ENCODE data around the gene ZNF33B.
"Not testable (repeated sequence)": the region's sequence is repeated elsewhere in the genome, so short reads cannot be mapped to it uniquely, and the experiment has no call there.

Gene ZNF33B

DNA sequence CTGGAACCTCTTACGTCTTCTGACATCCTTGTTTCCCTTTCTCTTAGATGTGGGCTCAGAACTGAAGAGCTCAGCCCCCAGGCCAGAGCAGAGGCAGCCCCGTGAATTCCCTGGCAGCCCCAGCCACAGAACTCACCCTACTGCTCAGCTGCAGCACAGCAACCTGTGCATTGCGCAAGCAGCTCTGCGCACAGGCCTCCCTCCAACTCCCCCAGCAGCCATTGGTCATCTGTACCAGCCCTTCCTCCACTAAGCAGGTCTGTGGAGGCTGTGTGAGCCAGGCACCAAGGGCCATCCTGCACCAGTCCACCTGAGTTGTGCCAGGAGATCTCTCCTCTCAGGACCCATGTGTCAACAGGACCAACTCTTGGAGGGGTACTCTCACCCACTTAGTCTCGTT, 54.5 kb downstream of the ZNF33B start:
- Mint-ChIP-seq H3K27ac (no peak overlapping the region), H3K36me3 (ENCODE audit: low read depth) (peaks cover 13% of the 10 kb centered on the region), H3K4me3 (no peak overlapping the region), H3K9me3 (peaks cover 36% of the 10 kb centered on the region), H3K27me3 (no peaks in the 10 kb centered on the region), H3K4me1 (ENCODE audit: low read depth) (no peaks in the 10 kb centered on the region)
- intact Hi-C loops (cut with micrococcal nuclease), result no loop called here

DNA sequence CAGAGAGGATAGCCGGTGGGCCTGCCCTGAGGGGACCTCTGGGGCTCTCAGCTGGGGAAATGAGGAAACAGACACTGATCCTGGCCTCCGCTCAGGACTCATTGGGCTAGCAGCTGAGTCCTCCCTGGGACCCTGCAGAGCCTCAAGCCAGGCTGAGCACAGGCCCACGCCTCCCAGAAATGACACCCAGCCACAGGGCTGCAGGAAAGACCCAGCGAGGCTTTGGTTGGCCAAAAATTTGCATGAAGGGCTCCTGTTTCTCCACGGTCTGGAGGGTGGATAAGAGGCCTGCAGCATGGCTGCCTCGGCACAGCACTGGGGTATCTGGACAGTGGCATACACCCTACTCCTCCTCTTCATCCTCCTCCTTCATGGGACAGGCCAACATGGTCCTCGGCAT, 60.4 kb downstream of the ZNF33B start:
- no peaks in the 10 kb centered on the region for H3K27me3 Mint-ChIP-seq
- peaks cover 6% of the 10 kb centered on the region for H3K4me1 Mint-ChIP-seq (ENCODE audit: low read depth)
- no peak overlapping the region for H3K27ac Mint-ChIP-seq
- no peak overlapping the region for H3K4me3 Mint-ChIP-seq
- H3K9me3 Mint-ChIP-seq, result peaks cover 12% of the 10 kb centered on the region
- intact Hi-C loops (cut with micrococcal nuclease), result no loop called here
- no peaks in the 10 kb centered on the region for H3K36me3 Mint-ChIP-seq (ENCODE audit: low read depth)

GRCh38 chr10:42576338-42576737, 62.0 kb downstream of the ZNF33B start:
- no peaks in the 10 kb centered on the region for H3K36me3 Mint-ChIP-seq (ENCODE audit: low read depth)
- intact Hi-C loops (cut with micrococcal nuclease), result no loop called here

DNA sequence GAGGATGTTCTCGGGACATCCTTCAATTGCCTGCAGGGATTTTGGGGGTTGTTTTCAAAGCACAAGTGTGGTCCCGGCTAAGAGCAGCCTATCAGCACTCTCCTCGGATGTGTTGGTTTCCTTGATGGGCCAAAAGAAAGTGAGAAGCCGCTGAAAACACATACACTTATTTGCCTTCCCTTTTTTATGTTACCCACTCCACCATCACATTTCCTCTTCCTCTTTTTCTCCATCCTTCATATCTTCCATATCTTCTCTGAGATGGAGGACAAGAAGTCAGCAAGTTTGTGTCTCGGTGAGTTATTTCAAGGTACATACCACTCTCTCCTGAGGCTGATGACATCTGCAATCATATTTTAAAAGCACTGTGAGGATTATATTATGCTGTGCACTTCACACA, 64.0 kb downstream of the ZNF33B start:
- Mint-ChIP-seq H3K9me3 (peaks cover 21% of the 10 kb centered on the region), H3K4me1 (ENCODE audit: low read depth) (peaks cover 7% of the 10 kb centered on the region), H3K4me3 (no peak overlapping the region), H3K27me3 (no peaks in the 10 kb centered on the region), H3K36me3 (ENCODE audit: low read depth) (no peaks in the 10 kb centered on the region), H3K27ac (no peak overlapping the region)
- intact Hi-C loops (cut with micrococcal nuclease), result no loop called here

More at GRCh38 chr10:42576338-42576737, 62.0 kb downstream of the ZNF33B start:
- Mint-ChIP-seq H3K4me3 (no peak overlapping the region), H3K9me3 (peaks cover 12% of the 10 kb centered on the region), H3K27me3 (no peaks in the 10 kb centered on the region), H3K4me1 (ENCODE audit: low read depth) (peaks cover 6% of the 10 kb centered on the region), H3K27ac (no peak overlapping the region)

DNA sequence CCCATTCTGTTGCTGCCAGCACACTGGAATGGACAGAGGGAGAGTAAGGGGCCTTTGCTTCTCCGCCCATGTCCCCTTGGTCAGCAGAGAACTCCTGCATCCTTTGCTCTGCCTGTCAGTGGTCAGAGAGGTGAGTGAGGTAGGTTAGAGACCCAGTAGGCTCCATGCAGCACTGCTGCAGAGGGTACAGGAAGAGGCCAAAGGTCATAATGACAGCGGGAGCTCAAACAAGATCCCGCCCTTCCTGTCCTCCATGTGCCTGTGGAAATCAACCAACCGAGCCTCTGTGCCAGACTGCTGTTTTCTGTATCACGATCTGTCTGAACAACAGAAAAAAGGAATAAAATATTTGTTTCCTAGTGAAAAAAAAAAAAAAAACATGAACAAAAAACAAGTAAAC, 81.4 kb downstream of the ZNF33B start:
- peaks cover 9% of the 10 kb centered on the region for H3K36me3 Mint-ChIP-seq (ENCODE audit: low read depth)
- H3K4me1 Mint-ChIP-seq (ENCODE audit: low read depth), result peaks cover 11% of the 10 kb centered on the region
- no peak overlapping the region for H3K27ac Mint-ChIP-seq
- H3K4me3 Mint-ChIP-seq, result no peak overlapping the region
- no peaks in the 10 kb centered on the region for H3K27me3 Mint-ChIP-seq
- no peaks in the 10 kb centered on the region for H3K9me3 Mint-ChIP-seq
- intact Hi-C loops (cut with micrococcal nuclease), result no loop called here

- peak overlapping the region; percentile 85 for H3K27ac Mint-ChIP-seq
- H3K4me1 Mint-ChIP-seq (ENCODE audit: low read depth), result peaks cover 20% of the 10 kb centered on the region
- not testable (repeated sequence) for H3K4me3 Mint-ChIP-seq, H3K27me3 Mint-ChIP-seq, H3K9me3 Mint-ChIP-seq
- intact Hi-C loops (cut with micrococcal nuclease), result loop anchor here (1.0 to 2.0 kb wide), 3 partner anchors 85 to 1095 kb away; partner anchors contain the start of genes BMS1, ZNF32 and ZNF33B
- H3K36me3 Mint-ChIP-seq (ENCODE audit: low read depth), result peaks cover 24% of the 10 kb centered on the region
Observed at GRCh38 chr10:42553576-42553975, 84.8 kb downstream of the ZNF33B start.

DNA sequence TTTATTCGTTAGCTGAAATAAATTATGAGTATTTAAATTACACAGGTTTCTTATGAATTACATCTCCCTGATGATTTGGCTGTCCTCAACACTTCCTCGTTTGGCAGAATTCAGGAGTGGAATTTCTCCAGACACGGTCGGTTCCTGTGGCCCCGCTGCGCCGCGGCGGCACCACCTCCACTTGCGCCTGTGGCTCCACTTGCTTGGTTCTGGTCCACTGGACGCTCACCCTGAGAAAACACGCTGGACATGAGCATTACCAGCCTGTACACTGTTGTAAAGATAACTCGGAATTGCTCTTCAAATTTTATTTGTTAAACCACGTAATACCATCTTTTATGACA, 85.3 kb downstream of the ZNF33B start:
- no peaks in the 10 kb centered on the region for H3K9me3 Mint-ChIP-seq
- peaks cover 24% of the 10 kb centered on the region for H3K36me3 Mint-ChIP-seq (ENCODE audit: low read depth)
- peak overlapping the region; percentile 85 for H3K27ac Mint-ChIP-seq
- H3K4me1 Mint-ChIP-seq (ENCODE audit: low read depth), result peaks cover 20% of the 10 kb centered on the region
- intact Hi-C loops (cut with micrococcal nuclease), result loop anchor here (1.0 to 2.0 kb wide), 3 partner anchors 85 to 1096 kb away; partner anchors contain the start of genes BMS1, ZNF32 and ZNF33B
- H3K27me3 Mint-ChIP-seq, result no peaks in the 10 kb centered on the region
- peak overlapping the region; percentile 98 for H3K4me3 Mint-ChIP-seq

- Mint-ChIP-seq H3K27me3 (no peaks in the 10 kb centered on the region), H3K36me3 (ENCODE audit: low read depth) (peaks cover 24% of the 10 kb centered on the region), H3K4me3 (peak overlapping the region; percentile 98), H3K9me3 (no peaks in the 10 kb centered on the region), H3K4me1 (ENCODE audit: low read depth) (peaks cover 20% of the 10 kb centered on the region), H3K27ac (peak overlapping the region; percentile 85)
- intact Hi-C loops (cut with micrococcal nuclease), result loop anchor here (1.0 to 2.0 kb wide), 3 partner anchors 86 to 1096 kb away; partner anchors contain the start of genes BMS1, ZNF32 and ZNF33B
Observed at GRCh38 chr10:42552188-42553063, 85.9 kb downstream of the ZNF33B start.

GRCh38 chr10:42551582-42552187, 86.7 kb downstream of the ZNF33B start:
- H3K27ac Mint-ChIP-seq, result peak overlapping the region; percentile 85
- H3K36me3 Mint-ChIP-seq (ENCODE audit: low read depth), result peaks cover 29% of the 10 kb centered on the region
- peaks cover 5% of the 10 kb centered on the region for H3K9me3 Mint-ChIP-seq
- peaks cover 20% of the 10 kb centered on the region for H3K4me1 Mint-ChIP-seq (ENCODE audit: low read depth)
- peak overlapping the region; percentile 98 for H3K4me3 Mint-ChIP-seq
- no peaks in the 10 kb centered on the region for H3K27me3 Mint-ChIP-seq
- intact Hi-C loops (cut with micrococcal nuclease), result loop anchor here (2.0 kb wide), 2 partner anchors 231 to 1097 kb away; partner anchors contain the start of genes BMS1 and ZNF32

- Mint-ChIP-seq H3K4me1 (ENCODE audit: low read depth) (peaks cover 20% of the 10 kb centered on the region), H3K36me3 (ENCODE audit: low read depth) (peaks cover 43% of the 10 kb centered on the region), H3K27me3 (no peaks in the 10 kb centered on the region), H3K4me3 (no peak overlapping the region), H3K27ac (no peak overlapping the region), H3K9me3 (peaks cover 20% of the 10 kb centered on the region)
- intact Hi-C loops (cut with micrococcal nuclease), result no loop called here
Observed at GRCh38 chr10:42549851-42550250, 88.5 kb downstream of the ZNF33B start.

- peaks cover 59% of the 10 kb centered on the region for H3K36me3 Mint-ChIP-seq (ENCODE audit: low read depth)
- no peak overlapping the region for H3K4me3 Mint-ChIP-seq
- intact Hi-C loops (cut with micrococcal nuclease), result no loop called here
- peaks cover 36% of the 10 kb centered on the region for H3K9me3 Mint-ChIP-seq
- no peak overlapping the region for H3K27ac Mint-ChIP-seq
- no peaks in the 10 kb centered on the region for H3K27me3 Mint-ChIP-seq
- H3K4me1 Mint-ChIP-seq (ENCODE audit: low read depth), result peaks cover 17% of the 10 kb centered on the region
Observed at GRCh38 chr10:42548254-42548653, 90.1 kb downstream of the ZNF33B start.

- H3K36me3 Mint-ChIP-seq (ENCODE audit: low read depth), result peaks cover 58% of the 10 kb centered on the region
- H3K4me3 Mint-ChIP-seq, result no peak overlapping the region
- intact Hi-C loops (cut with micrococcal nuclease), result no loop called here
- no peak overlapping the region for H3K27ac Mint-ChIP-seq
- no peaks in the 10 kb centered on the region for H3K27me3 Mint-ChIP-seq
- peaks cover 63% of the 10 kb centered on the region for H3K9me3 Mint-ChIP-seq
- H3K4me1 Mint-ChIP-seq (ENCODE audit: low read depth), result no peaks in the 10 kb centered on the region
Observed at GRCh38 chr10:42544945-42545344, 93.4 kb downstream of the ZNF33B start.

DNA sequence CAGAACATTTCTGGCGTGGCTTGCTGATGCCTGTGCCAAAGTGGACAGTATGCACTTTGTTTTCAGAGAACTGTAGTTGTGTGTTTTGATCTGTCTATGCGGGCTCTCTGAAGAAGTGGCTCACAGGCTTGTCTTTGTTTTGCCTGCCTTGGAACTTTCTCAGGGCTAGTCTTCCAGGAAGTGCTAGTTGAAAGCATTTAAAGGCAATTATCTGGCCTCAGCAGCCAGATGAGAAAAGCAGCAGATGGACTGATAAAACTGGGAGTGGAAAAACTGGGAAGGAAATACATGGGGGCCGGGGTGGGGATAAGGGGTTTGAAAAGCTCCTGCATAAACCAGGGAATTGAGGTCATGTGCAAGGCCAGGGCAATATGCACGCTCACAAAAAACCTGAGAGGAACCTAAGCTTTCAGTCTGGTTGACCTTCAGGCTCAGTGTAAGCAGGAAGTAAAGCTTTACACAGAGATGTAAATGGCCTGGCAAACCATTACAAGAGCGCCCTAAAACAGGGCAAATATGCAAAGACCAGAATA, 94.5 kb downstream of the ZNF33B start:
- peaks cover 65% of the 10 kb centered on the region for H3K9me3 Mint-ChIP-seq
- H3K4me3 Mint-ChIP-seq, result no peak overlapping the region
- no peak overlapping the region for H3K27ac Mint-ChIP-seq
- no peaks in the 10 kb centered on the region for H3K4me1 Mint-ChIP-seq (ENCODE audit: low read depth)
- intact Hi-C loops (cut with micrococcal nuclease), result no loop called here
- peaks cover 59% of the 10 kb centered on the region for H3K36me3 Mint-ChIP-seq (ENCODE audit: low read depth)
- H3K27me3 Mint-ChIP-seq, result no peaks in the 10 kb centered on the region
